ENCODE data around the gene ZSCAN9.

GRCh38 chr6:28254121-28254519 lies 29.0 kb downstream of the ZSCAN9 start:
- no peak for TF ChIP-seq CTCF (IDR thresholded peaks at IDR 0.05)
- no peak for TF ChIP-seq POLR2A (IDR thresholded peaks at IDR 0.05)

Measured in thyroid gland (tissue), 4 donors.